A549 (cell line): ENCODE data around the gene DCLK2. TPM values are rescaled to one million over a fixed set of nuclear protein-coding genes. Genes with fewer than 3 reads are reported as not detected.

ENCODE experiments used
- ATAC-seq, 2 experiments: fragments of 200-7000 bp in 1 of 2; fragments of >200 bp in 1 of 2; cut with Nextera tagmentation in 1 of 2; cut with Tn5 transposase in 1 of 2; 3 replicates each; pipeline versions ENCODE4 v1.8.0 to v1.9.1; 2018 to 2020; ENCODE audit warnings: mild to moderate bottlenecking in 1 of 2, moderate library complexity in 1 of 2
- CTCF ChIA-PET: fragments of 300-600 bp; sonication (Branson Sonifier 250); formaldehyde crosslinking; extraction: SDS; loops from one replicate; lab custom pipeline; 2021; ENCODE audit warnings: antibody characterized with exemption, inconsistent platforms; lab: Yijun Ruan, JAX
- POLR2A ChIA-PET: fragments of 350-600 bp; formaldehyde crosslinking; extraction: SDS; loops from one replicate; lab custom pipeline; 2021; ENCODE audit warnings: antibody characterized with exemption, inconsistent platforms; lab: Yijun Ruan, JAX
- DNase-seq, 2 experiments: peaks; one replicate each; pipeline versions ENCODE4 v3.0.0 to v3.0.0-alpha.2; 2011 to 2016; ENCODE audit warnings: low read depth in 1 of 2, low spot score in 1 of 2
- FAIRE-seq: peaks from 2 replicates; lab custom pipeline; 2011; peaks lifted over from hg19 to GRCh38; lab: Jason Lieb, UNC
- H3K27ac ChIP-seq, 2 experiments: fragments of >200 bp; sonication (Bioruptor Twin); formaldehyde crosslinking; 3 replicates each; pipeline ENCODE4 v1.5.1; 2016 to 2017
- H3K4me1 ChIP-seq: fragments of >200 bp; sonication (Bioruptor Twin); formaldehyde crosslinking; 3 replicates; pipeline ENCODE4 v1.6.1; 2016
- H3K4me2 ChIP-seq: fragments of >200 bp; sonication (Bioruptor Twin); formaldehyde crosslinking; 3 replicates; pipeline ENCODE4 v1.6.1; 2016
- H3K4me3 ChIP-seq: fragments of >200 bp; sonication (Bioruptor Twin); formaldehyde crosslinking; 3 replicates; pipeline ENCODE4 v1.5.1; 2016
- H3K9me3 ChIP-seq: fragments of >200 bp; sonication (Bioruptor Twin); formaldehyde crosslinking; 3 replicates; pipeline ENCODE4 v1.6.1; 2016
- CBX2 ChIP-seq: fragments of 200-600 bp; sonication (generic); IDR thresholded peaks from 2 replicates; pipeline ENCODE4 v1.6.1; 2016; ENCODE audit warnings: low read depth, mild to moderate bottlenecking, borderline replicate concordance
- CHD2 ChIP-seq: fragments of 150-350 bp; IDR thresholded peaks from 2 replicates; pipeline ENCODE4 v1.6.1; 2014; ENCODE audit warnings: low read length; ENCODE audit not compliant: partially characterized antibody
- ESRRA ChIP-seq: fragments of 150-350 bp; IDR thresholded peaks from 2 replicates; pipeline ENCODE4 v1.6.1; 2014; ENCODE audit warnings: mild to moderate bottlenecking, low read length, borderline replicate concordance
- FOSL2 ChIP-seq, 2 experiments: fragments of 450-650 bp in 1 of 2; fragments of >200 bp in 1 of 2; sonication (Bioruptor Twin) in 1 of 2; formaldehyde crosslinking; IDR thresholded peaks; 2 replicates each; pipeline versions ENCODE4 v1.5.0 to v1.6.1; 2016 to 2020; ENCODE audit warnings: mild to moderate bottlenecking in 1 of 2, moderate library complexity in 1 of 2
- HOXB5 ChIP-seq: fragments of 250-450 bp; sonication (Bioruptor Pico); IDR thresholded peaks from 2 replicates; pipeline ENCODE4 v1.5.0; 2020; ENCODE audit warnings: mild to moderate bottlenecking, moderate library complexity
- JUN ChIP-seq, 2 experiments: fragments of >200 bp; sonication (Bioruptor Twin); formaldehyde crosslinking; IDR thresholded peaks; 2 replicates in 1 of 2; 3 replicates in 1 of 2; pipeline ENCODE4 v1.6.1; 2016 to 2017
- JUNB ChIP-seq: fragments of >200 bp; sonication (Bioruptor Twin); formaldehyde crosslinking; IDR thresholded peaks from 2 replicates; pipeline ENCODE4 v1.6.1; 2016
- KDM1A ChIP-seq: fragments of 200-600 bp; sonication (generic); IDR thresholded peaks from 2 replicates; pipeline ENCODE4 v1.6.1; 2016; ENCODE audit warnings: low read depth, mild to moderate bottlenecking
- KDM5A ChIP-seq: fragments of 200-600 bp; sonication (generic); IDR thresholded peaks from 2 replicates; pipeline ENCODE4 v1.6.1; 2016; ENCODE audit warnings: antibody characterized with exemption, mild to moderate bottlenecking
- MAFK ChIP-seq: fragments of 450-650 bp; IDR thresholded peaks from 2 replicates; pipeline ENCODE4 v1.6.1; 2014; ENCODE audit not compliant: partially characterized antibody
- RCOR1 ChIP-seq: fragments of 150-350 bp; IDR thresholded peaks from 2 replicates; pipeline ENCODE4 v1.6.1; 2014; ENCODE audit warnings: antibody characterized with exemption, low read length, low read depth
- RNF2 ChIP-seq: fragments of 200-600 bp; sonication (generic); IDR thresholded peaks from 2 replicates; pipeline ENCODE4 v1.6.1; 2016; ENCODE audit warnings: low read depth, mild to moderate bottlenecking, antibody characterized with exemption, moderate library complexity, borderline replicate concordance
- ZC3H11A ChIP-seq: fragments of 450-650 bp; IDR thresholded peaks from 2 replicates; pipeline ENCODE4 v1.6.1; 2014; ENCODE audit warnings: antibody characterized with exemption, mild to moderate bottlenecking
- ZFP36 ChIP-seq: fragments of 450-650 bp; IDR thresholded peaks from 2 replicates; pipeline ENCODE4 v1.6.1; 2014; ENCODE audit warnings: borderline replicate concordance; ENCODE audit not compliant: partially characterized antibody
- WGBS: methylation state at CpG from one replicate; pipeline ENCODE4 v1.1.6; 2017; ENCODE audit errors: missing lambda C conversion rate; 5-methylcytosine and 5-hydroxymethylcytosine counted together
- polyA plus RNA-seq, 4 experiments: library from polyadenylated mRNA; depleted of rRNA in 3 of 4; stranded (reverse); fragments of >200 nt; fragmentation: RNase III in 1 of 4; extraction: RNeasy Plus Mini Kit Qiagen cat#74134 plus additional on column Dnase treatment in 1 of 4; gene quantifications; 2 replicates in 3 of 4; 3 replicates in 1 of 4; pipeline ENCODE4 v1.2.3, GENCODE V29; 2011 to 2017
- TF ChIP-seq, protein P1 (sequence below): fragments of 250-450 bp; sonication (Bioruptor Pico); IDR thresholded peaks from 2 replicates; pipeline ENCODE4 v1.5.0; 2021; ENCODE audit warnings: mild to moderate bottlenecking, moderate library complexity, borderline replicate concordance
- TF ChIP-seq, protein P2 (sequence below): fragments of 200-600 bp; sonication (generic); IDR thresholded peaks from 2 replicates; pipeline ENCODE4 v1.6.1; 2016; ENCODE audit warnings: antibody characterized with exemption, mild to moderate bottlenecking, moderate library complexity
- TF ChIP-seq, protein P3 (sequence below): IDR thresholded peaks from 2 replicates; pipeline ENCODE4 v1.6.1; 2012; ENCODE audit warnings: low read depth, borderline replicate concordance
- TF ChIP-seq, protein P4 (sequence below): fragments of >200 bp; sonication (Bioruptor Twin); formaldehyde crosslinking; IDR thresholded peaks from 2 replicates; pipeline ENCODE4 v1.6.1; 2016
- TF ChIP-seq, protein P5 (sequence below): fragments of 250-450 bp; sonication (Bioruptor Pico); IDR thresholded peaks from 2 replicates; pipeline ENCODE4 v1.5.0; 2020; ENCODE audit warnings: low read depth, mild to moderate bottlenecking, moderate library complexity

Gene DCLK2
- polyA plus RNA-seq, 2 of the 4 experiments (the other 2 are of a cell fraction): 8.1 to 11.6 TPM

DNA sequence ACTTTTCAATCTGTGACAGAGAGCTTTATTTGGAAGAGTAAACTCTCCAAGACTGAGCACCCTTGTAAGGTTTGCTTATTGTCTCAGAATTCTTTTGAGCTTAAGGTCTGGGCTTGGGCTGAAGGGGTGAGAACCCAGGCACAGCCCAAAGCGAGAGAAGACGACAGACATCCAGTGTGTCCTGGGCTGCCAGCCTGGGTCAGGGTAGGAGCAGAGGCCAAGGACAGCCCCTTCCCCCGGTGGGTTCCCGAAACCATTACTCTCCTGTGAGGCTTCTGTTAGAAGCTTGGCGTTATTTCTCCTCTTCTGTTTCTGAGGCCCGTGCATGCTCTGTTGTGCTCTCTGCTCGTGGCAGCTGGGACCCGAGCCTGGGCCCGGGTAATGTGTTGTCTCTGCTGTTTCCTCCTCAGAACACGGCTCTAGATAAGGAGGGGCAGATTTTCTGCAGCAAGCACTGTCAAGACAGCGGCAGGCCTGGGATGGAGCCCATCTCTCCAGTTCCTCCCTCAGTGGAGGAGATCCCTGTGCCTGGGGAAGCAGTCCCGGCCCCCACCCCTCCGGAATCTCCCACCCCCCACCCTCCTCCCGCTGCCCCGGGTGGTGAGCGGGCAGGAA lies 177.5 kb downstream of the DCLK2 start:
- Histone ChIP-seq H3K4me1 (no peaks in the 10 kb centered on the region), H3K4me2 (no peak overlapping the region), H3K9me3 (no peaks in the 10 kb centered on the region), H3K27ac (no peak overlapping the region), H3K4me3 (no peak overlapping the region)
- POLR2A ChIA-PET: no interaction called here
- TF ChIP-seq, protein P1, sequence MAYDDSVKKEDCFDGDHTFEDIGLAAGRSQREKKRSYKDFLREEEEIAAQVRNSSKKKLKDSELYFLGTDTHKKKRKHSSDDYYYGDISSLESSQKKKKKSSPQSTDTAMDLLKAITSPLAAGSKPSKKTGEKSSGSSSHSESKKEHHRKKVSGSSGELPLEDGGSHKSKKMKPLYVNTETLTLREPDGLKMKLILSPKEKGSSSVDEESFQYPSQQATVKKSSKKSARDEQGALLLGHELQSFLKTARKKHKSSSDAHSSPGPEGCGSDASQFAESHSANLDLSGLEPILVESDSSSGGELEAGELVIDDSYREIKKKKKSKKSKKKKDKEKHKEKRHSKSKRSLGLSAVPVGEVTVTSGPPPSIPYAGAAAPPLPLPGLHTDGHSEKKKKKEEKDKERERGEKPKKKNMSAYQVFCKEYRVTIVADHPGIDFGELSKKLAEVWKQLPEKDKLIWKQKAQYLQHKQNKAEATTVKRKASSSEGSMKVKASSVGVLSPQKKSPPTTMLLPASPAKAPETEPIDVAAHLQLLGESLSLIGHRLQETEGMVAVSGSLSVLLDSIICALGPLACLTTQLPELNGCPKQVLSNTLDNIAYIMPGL (CRISPR knock-in tag): no peak
- TF ChIP-seq, protein P2, sequence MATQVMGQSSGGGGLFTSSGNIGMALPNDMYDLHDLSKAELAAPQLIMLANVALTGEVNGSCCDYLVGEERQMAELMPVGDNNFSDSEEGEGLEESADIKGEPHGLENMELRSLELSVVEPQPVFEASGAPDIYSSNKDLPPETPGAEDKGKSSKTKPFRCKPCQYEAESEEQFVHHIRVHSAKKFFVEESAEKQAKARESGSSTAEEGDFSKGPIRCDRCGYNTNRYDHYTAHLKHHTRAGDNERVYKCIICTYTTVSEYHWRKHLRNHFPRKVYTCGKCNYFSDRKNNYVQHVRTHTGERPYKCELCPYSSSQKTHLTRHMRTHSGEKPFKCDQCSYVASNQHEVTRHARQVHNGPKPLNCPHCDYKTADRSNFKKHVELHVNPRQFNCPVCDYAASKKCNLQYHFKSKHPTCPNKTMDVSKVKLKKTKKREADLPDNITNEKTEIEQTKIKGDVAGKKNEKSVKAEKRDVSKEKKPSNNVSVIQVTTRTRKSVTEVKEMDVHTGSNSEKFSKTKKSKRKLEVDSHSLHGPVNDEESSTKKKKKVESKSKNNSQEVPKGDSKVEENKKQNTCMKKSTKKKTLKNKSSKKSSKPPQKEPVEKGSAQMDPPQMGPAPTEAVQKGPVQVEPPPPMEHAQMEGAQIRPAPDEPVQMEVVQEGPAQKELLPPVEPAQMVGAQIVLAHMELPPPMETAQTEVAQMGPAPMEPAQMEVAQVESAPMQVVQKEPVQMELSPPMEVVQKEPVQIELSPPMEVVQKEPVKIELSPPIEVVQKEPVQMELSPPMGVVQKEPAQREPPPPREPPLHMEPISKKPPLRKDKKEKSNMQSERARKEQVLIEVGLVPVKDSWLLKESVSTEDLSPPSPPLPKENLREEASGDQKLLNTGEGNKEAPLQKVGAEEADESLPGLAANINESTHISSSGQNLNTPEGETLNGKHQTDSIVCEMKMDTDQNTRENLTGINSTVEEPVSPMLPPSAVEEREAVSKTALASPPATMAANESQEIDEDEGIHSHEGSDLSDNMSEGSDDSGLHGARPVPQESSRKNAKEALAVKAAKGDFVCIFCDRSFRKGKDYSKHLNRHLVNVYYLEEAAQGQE: no peak
- TF ChIP-seq, protein P3, sequence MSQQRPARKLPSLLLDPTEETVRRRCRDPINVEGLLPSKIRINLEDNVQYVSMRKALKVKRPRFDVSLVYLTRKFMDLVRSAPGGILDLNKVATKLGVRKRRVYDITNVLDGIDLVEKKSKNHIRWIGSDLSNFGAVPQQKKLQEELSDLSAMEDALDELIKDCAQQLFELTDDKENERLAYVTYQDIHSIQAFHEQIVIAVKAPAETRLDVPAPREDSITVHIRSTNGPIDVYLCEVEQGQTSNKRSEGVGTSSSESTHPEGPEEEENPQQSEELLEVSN: no peak
- no peak for DNase-seq
- ATAC-seq: no peak
- CTCF ChIA-PET: interaction anchor here (1.3 to 1.5 kb wide), 2 partner anchors 13 to 245 kb away, joined by 4 read pairs; no protein-coding TSS in a partner anchor
- WGBS: 85% methylated on average over 11 of the region's 16 CpGs
- no peak for FAIRE-seq

DNA sequence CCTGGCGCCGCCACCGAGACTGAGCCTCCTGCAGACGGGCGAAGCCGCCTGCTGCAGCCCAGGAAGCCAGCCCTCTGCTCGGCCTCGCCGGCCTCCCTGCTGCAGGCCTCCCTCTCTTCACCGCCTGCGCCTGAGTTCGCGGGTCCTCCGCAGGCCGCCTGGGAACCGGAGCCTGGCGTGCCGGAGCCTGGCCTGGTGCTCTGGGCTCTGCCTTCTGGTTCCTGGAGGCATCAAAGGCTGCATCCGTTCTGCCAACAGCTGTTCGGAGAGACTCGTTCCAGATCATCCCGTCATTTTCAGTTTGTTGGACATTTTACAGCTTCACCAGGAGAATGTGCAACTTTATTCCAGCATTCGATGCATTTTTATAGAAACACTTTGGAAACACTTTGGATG lies 178.0 kb downstream of the DCLK2 start:
- Histone ChIP-seq H3K27ac (no peak overlapping the region), H3K4me1 (no peaks in the 10 kb centered on the region), H3K9me3 (no peaks in the 10 kb centered on the region), H3K4me3 (no peak overlapping the region), H3K4me2 (no peak overlapping the region)
- WGBS: 90% methylated on average over 5 of the region's 23 CpGs
- ChIA-PET POLR2A (no interaction called here), CTCF (interaction anchor here (1.5 kb wide), 1 partner anchor 245 kb away, joined by 4 read pairs; no protein-coding TSS in a partner anchor)
- ATAC-seq (no peak), DNase-seq (no peak), FAIRE-seq (no peak)
- TF ChIP-seq ESRRA: no peak
- TF ChIP-seq FOSL2 (IDR thresholded peaks at IDR 0.05): no peak
- no peak for TF ChIP-seq FOSL2 (CRISPR knock-in tag; IDR thresholded peaks at IDR 0.05)
- TF ChIP-seq KDM5A: no peak
- no peak for TF ChIP-seq RNF2
- no peak for TF ChIP-seq KDM1A
- no peak for TF ChIP-seq CBX2
- TF ChIP-seq ZC3H11A: no peak
- TF ChIP-seq HOXB5 (CRISPR knock-in tag): no peak

DNA sequence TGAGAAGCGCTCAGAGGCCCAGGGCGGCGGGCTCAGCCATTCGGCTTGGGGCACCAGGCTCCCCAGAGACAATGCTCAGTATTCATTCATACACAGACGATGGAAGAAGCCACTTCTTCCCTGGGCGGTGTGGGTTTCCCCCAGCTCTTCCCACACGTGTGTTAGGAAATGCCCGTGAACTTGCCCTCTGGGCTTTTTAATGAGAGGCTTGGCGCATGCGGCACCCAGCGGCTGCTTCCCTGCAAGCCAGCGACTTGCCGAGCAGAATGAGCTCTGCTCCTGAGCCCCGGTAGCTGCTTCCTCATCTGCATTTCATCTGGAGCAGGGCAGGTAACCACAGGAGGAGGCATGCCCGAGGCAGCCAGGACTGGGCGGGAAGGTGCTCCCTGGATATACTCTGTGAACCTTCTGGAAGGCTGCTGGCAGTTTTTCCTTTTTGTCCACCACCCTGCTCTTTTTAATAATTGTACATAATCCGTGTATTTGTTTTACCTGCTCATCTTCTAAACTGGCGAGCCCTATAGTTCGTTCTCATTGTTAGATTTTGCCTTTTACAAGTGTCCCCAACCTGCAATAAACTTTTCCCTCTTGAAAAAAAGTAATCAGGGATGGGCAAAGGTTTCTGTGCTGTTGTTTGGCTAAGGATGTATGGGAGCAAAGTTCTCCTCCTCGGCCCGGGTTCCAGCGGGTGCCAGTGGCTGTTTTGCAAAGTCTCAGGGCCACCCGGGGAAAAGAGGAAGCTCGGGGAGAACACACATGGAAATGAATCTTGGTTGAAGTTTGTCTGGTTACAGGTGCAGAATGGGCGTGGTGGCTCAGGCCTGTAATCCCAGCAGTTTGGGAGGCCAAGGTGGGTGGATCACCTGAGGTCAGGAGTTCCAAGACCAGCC lies 178.8 kb downstream of the DCLK2 start:
- DNase-seq: no peak
- Histone ChIP-seq H3K4me3 (no peak overlapping the region), H3K9me3 (no peaks in the 10 kb centered on the region), H3K4me2 (no peak overlapping the region), H3K4me1 (no peaks in the 10 kb centered on the region), H3K27ac (no peak overlapping the region)
- POLR2A ChIA-PET: no interaction called here
- no peak for FAIRE-seq
- TF ChIP-seq RCOR1: no peak
- no peak for TF ChIP-seq JUNB
- no peak for TF ChIP-seq ZFP36
- no peak for TF ChIP-seq CHD2
- TF ChIP-seq MAFK: no peak
- TF ChIP-seq, protein P4, sequence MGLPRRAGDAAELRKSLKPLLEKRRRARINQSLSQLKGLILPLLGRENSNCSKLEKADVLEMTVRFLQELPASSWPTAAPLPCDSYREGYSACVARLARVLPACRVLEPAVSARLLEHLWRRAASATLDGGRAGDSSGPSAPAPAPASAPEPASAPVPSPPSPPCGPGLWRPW: no peak
- no peak for TF ChIP-seq KDM5A
- TF ChIP-seq KDM1A: no peak
- TF ChIP-seq JUN (IDR thresholded peaks at IDR 0.05): no peak
- TF ChIP-seq, protein P5, sequence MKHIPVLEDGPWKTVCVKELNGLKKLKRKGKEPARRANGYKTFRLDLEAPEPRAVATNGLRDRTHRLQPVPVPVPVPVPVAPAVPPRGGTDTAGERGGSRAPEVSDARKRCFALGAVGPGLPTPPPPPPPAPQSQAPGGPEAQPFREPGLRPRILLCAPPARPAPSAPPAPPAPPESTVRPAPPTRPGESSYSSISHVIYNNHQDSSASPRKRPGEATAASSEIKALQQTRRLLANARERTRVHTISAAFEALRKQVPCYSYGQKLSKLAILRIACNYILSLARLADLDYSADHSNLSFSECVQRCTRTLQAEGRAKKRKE (CRISPR knock-in tag): no peak
- CTCF ChIA-PET: interaction anchor here (0.5 to 1.6 kb wide), 2 partner anchors 27 to 76 kb away, joined by 3 to 4 read pairs; no protein-coding TSS in a partner anchor
- 89% methylated on average over 24 of the region's 25 CpGs for WGBS
- no peak for ATAC-seq
